ENCODE measurements around the gene SEPTIN5. TPM values are rescaled to one million over a fixed set of nuclear protein-coding genes. Genes with fewer than 3 reads are reported as not detected.

SEPTIN5 gene
- polyA plus RNA-seq, 1 of the 3 experiments (the other 2 are of a cell fraction), result 14.0 TPM

GRCh38 chr22:19744350-19745006 lies 30.2 kb downstream of the SEPTIN5 start:
- 62% methylated on average over 9 of the region's 13 CpGs for WGBS (ENCODE audit: low lambda C conversion rate)
- no peak overlapping the region for H3K4me2 ChIP-seq
- no peaks in the 10 kb centered on the region for H3F3A ChIP-seq (replicated peaks; ENCODE audit: insufficient read depth)
- TF ChIP-seq TCF12 (IDR thresholded peaks at IDR 0.05), result no peak
- TF ChIP-seq JUND (IDR thresholded peaks at IDR 0.05), result no peak
- TF ChIP-seq ZBTB33 (IDR thresholded peaks at IDR 0.05; ENCODE audit: borderline replicate concordance, low read depth), result no peak
- no peak for TF ChIP-seq USF2 (IDR thresholded peaks at IDR 0.05; ENCODE audit: borderline replicate concordance, low read depth, low read length)
- no peak for TF ChIP-seq NRF1 (IDR thresholded peaks at IDR 0.05; ENCODE audit: low read depth, low read length)
- TF ChIP-seq REST (IDR thresholded peaks at IDR 0.05; ENCODE audit: low read depth, low read length), result no peak
- no peak for TF ChIP-seq PBX3 (IDR thresholded peaks at IDR 0.05)
- H3K9me2 ChIP-seq, result no peaks in the 10 kb centered on the region
- no peaks in the 10 kb centered on the region for H3K9me3 ChIP-seq
- H3K9ac ChIP-seq, result no peak overlapping the region
- CTCF ChIA-PET, result interaction anchor here (1.1 to 5.1 kb wide), 6 partner anchors 12 to 166 kb away, joined by 3 to 54 read pairs (median 12); no protein-coding TSS in a partner anchor
- no peaks in the 10 kb centered on the region for H3K79me2 ChIP-seq (ENCODE audit: insufficient read depth)
- H4K20me1 ChIP-seq (ENCODE audit: insufficient read depth), result no peaks in the 10 kb centered on the region
- no peak for DNase-seq
- no peak overlapping the region for H3K4me3 ChIP-seq (ENCODE audit: low read depth in 2 of 2, low read length in 1 of 2)
- peaks cover 0 to 10% of the 10 kb centered on the region in 2 experiments; a peak in 1 of 4 replicates for H3K4me1 ChIP-seq (ENCODE audit: control insufficient read depth in 1 of 2, insufficient read depth in 2 of 2, low read depth in 1 of 2, low read length in 1 of 2)
- H3K27me3 ChIP-seq (ENCODE audit: insufficient read depth), result no peaks in the 10 kb centered on the region
- H3K27ac ChIP-seq (ENCODE audit: low read depth in 2 of 2, low read length in 1 of 2), result no peak overlapping the region
- POLR2A ChIA-PET, result interaction anchor here (0.6 kb wide), 1 partner anchor 40 kb away, joined by 3 read pairs; no protein-coding TSS in a partner anchor
- no peak overlapping the region for H2AFZ ChIP-seq (ENCODE audit: low read depth)
- no peaks in the 10 kb centered on the region for H3K36me3 ChIP-seq (replicated peaks in 1 of 2; ENCODE audit: control insufficient read depth in 1 of 2, insufficient read depth in 2 of 2, low read length in 1 of 2)
